SK-N-SH (cell line): ENCODE results near the gene OPCML.

Experiments used
- CTCF ChIP-seq: fragments of 200-600 bp; sonication (generic); IDR thresholded peaks from 2 replicates; pipeline ENCODE4 v1.6.1; 2017; ENCODE audit warnings: antibody characterized with exemption, mild to moderate bottlenecking, moderate library complexity
- ELF1 ChIP-seq: IDR thresholded peaks from 2 replicates; pipeline ENCODE4 v1.4.0; 2012
- EP300 ChIP-seq, 2 experiments: IDR thresholded peaks; 2 replicates each; pipeline versions ENCODE4 v1.4.0 to v1.6.1; 2012; ENCODE audit warnings: borderline replicate concordance in 1 of 2, low read depth in 1 of 2, low read length in 1 of 2
- MAX ChIP-seq: IDR thresholded peaks from 2 replicates; pipeline ENCODE4 v1.4.0; 2012; ENCODE audit warnings: low read depth
- PBX3 ChIP-seq: IDR thresholded peaks from 2 replicates; pipeline ENCODE4; 2012
- POLR2AphosphoS5 ChIP-seq: IDR thresholded peaks from 2 replicates; pipeline ENCODE4 v1.6.1; 2012; ENCODE audit warnings: low read depth, low read length
- RAD21 ChIP-seq: IDR thresholded peaks from 2 replicates; pipeline ENCODE4 v1.6.1; 2012; ENCODE audit warnings: mild to moderate bottlenecking, low read length
- RCOR1 ChIP-seq: fragments of 150-350 bp; IDR thresholded peaks from 2 replicates; pipeline ENCODE4 v1.6.1; 2017; ENCODE audit warnings: antibody characterized with exemption, low read length
- SIN3A ChIP-seq: IDR thresholded peaks from 2 replicates; pipeline ENCODE4 v1.6.1; 2012; ENCODE audit warnings: low read depth, mild to moderate bottlenecking, low read length, moderate library complexity, borderline replicate concordance
- SMC3 ChIP-seq: IDR thresholded peaks from 2 replicates; pipeline ENCODE4 v1.6.1; 2012; ENCODE audit warnings: low read depth, low read length, improper control_type of control experiment
- TAF1 ChIP-seq: IDR thresholded peaks from 2 replicates; pipeline ENCODE4 v1.6.1; 2012; ENCODE audit warnings: low read depth, mild to moderate bottlenecking, low read length, moderate library complexity, borderline replicate concordance
- USF2 ChIP-seq: fragments of 150-350 bp; IDR thresholded peaks from 2 replicates; pipeline ENCODE4 v1.6.1; 2017; ENCODE audit warnings: antibody characterized with exemption, low read length, low read depth, borderline replicate concordance

- TF ChIP-seq CTCF, result no peak
- TF ChIP-seq MAX, result no peak
- TF ChIP-seq RCOR1, result no peak
- TF ChIP-seq TAF1, result no peak
- no peak for TF ChIP-seq POLR2AphosphoS5
- no peak for TF ChIP-seq PBX3
- no peak for TF ChIP-seq EP300 (IDR thresholded peaks at IDR 0.05; ENCODE audit: borderline replicate concordance in 1 of 2, low read depth in 1 of 2, low read length in 1 of 2)
- no peak for TF ChIP-seq SIN3A
- no peak for TF ChIP-seq RAD21
- no peak for TF ChIP-seq USF2
- no peak for TF ChIP-seq ELF1
- no peak for TF ChIP-seq SMC3
These were observed 106.3 kb downstream of the OPCML start for GRCh38 chr11:133425992-133426391.
